Measurements from ENCODE around the gene CCL5. TPM values are rescaled to one million over a fixed set of nuclear protein-coding genes. Genes with fewer than 3 reads are reported as not detected.

Gene CCL5
- polyA plus RNA-seq, 5 donors = 2.7 to 4.4 (median 4.0) TPM

DNA sequence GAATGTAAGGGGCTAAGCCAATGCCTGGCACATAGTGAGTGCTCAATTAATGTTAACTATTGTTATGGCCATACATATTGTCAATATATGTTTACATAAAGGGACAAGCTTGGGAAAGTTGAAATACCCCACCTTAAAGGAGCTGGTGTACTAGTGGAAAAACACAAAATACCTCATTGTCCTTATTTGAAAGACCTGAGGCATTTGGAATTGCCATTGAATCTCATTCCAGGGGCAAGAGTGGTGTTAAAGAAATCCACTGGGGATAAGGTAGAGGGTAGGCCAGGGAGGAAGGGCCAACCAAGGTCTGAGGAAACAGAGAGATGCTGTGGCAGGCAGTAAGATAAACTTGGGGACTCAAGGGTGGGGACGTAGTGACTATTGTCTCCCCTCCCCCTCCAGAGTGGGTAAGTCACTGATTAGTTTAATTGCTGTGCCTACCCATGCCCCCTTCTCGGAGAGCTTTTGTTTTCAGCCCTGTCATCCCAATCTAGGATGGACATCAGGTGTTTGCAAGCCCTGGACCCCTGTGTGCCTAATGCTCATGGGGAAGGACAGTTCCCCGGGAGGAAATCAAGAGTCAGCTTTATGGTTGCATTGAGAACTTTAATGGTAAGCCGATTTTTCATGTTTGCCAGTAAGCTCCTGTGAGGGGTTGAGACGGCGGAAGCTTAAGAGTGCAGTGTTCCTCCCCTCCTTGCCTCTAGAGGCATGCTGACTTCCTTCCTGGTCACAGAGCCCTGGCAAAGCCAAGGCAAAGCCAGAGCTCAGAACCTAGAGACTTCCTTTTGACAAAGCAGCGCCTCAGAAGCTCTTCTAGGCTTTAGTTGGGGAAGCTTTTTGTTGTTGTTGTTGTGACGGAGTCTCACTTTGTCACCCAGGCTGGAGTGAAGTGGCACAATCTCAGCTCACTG lies 9.0 kb downstream of the CCL5 start:
- DNase-seq = no peak

DNA sequence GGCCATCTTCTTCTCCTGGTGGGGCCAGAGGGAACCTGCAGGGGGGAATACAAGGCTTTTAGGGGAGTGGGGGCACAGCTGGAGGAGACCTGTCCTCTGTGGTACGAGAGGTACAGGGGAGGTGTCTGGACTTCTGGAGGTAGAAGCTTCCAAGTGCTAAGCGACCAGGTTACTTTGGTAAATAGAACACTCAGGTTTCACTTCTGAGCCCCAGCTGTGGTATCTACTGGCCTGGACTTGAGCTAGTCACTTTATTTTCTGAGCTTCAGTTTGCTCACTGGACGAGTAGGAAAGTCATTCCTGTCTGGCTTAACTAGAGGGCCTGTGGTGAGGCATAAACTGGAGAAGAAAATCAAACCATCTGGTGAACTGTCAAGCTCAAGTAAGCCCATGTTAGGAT lies 11.4 kb downstream of the CCL5 start, which contains the start of gene HEATR9:
Gene HEATR9, minus strand, starts transcription at position 155 of the 400 bp plus-strand sequence. Its CDS starts 149 bp downstream, at position 6.
- DNase-seq = no peak

GRCh38 chr17:35867574-35867973 lies 12.6 kb downstream of the CCL5 start:
- no peak for DNase-seq

GRCh38 chr17:35866341-35866950 lies 13.7 kb downstream of the CCL5 start:
- DNase-seq = no peak

GRCh38 chr17:35865412-35866340 lies 14.5 kb downstream of the CCL5 start:
- no peak for DNase-seq

GRCh38 chr17:35864853-35865252 lies 15.3 kb downstream of the CCL5 start:
- DNase-seq = no peak

DNA sequence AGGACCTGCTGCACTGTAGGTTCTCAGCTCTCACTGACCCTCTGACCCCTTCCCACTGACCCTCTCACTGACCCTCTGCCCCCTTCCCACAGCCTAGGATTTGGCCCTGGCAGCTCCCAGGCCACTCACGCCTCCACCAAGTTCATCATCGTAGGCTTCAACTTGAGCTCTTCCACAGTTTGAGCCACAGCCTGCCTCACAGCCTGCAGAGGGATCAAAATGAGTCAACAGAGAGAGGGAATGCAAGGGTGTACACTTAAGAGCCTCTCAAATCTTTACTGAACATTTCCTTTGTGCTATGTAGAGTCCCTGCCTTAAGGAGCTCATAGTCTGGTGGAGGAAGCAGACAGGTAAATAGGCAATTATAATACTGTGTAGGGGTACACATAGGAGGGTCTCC lies 23.6 kb downstream of the CCL5 start:
- DNase-seq = no peak

- no peak for DNase-seq
These were observed 24.2 kb downstream of the CCL5 start for GRCh38 chr17:35855965-35856364.

- DNase-seq = peak; percentile 13 to 48
These were observed 30.5 kb downstream of the CCL5 start for GRCh38 chr17:35849469-35850348.

GRCh38 chr17:35847633-35848373 lies 32.4 kb downstream of the CCL5 start:
- no peak for DNase-seq

DNA sequence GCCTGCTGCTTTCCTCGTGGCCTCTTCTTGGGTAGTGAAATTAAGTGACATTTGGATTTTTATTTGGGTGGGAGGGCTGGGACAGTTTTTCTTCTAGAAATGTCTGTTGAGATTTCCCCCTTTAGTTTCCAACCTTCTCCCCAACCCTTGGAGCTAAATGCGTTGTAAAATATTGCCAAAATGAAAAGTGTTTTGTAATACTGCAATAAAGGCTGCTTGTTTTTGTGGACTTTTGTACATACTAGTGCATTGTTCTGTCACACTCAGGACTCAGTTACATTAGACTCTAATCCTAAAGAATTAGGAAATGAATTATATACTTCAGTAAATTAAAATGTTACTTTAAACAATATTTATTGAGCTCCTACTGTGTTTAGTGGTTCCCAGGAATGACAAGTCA lies 33.2 kb downstream of the CCL5 start:
- no peak for DNase-seq

DNA sequence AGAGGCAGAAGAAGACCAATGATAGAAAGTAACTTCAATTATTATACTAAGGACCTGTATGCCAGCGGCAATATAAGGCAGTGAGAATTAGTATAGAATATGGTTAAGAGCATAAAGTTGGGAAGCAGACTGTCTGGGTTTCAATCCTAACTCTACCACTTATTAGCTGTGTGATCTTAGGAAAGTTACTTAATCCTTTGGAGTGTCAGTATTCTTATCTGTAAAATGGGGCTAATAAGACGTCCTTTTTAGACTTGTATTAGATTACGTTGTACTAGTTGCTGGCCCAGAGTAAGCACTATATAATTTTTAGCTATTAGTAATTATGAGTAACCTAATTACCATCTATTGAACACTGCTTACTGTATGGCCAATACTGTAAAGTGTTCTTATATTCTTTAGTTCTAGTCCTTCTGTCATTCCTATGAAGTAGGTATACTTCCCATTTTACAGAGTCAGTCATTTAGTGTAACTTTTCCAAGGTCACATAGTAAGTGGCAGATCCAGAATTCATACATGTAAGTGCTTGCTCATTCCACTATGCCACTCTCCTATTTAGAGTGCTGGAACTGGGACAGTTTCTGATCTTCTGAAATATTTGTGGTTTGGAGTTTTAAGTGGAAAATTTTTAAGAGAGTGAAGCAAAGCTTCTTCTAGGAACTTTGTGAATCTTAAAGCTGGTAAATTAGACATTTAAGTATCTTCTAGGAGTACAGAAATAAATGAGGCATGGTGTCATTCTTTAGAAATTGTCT lies 33.9 kb downstream of the CCL5 start:
- DNase-seq = no peak

- no peak for DNase-seq
These were observed 35.6 kb downstream of the CCL5 start for GRCh38 chr17:35844547-35844946.

GRCh38 chr17:35843698-35844097 lies 36.5 kb downstream of the CCL5 start:
- DNase-seq = no peak

- no peak for DNase-seq
These were observed 37.9 kb downstream of the CCL5 start for GRCh38 chr17:35842239-35842638.

GRCh38 chr17:35841505-35841904 lies 38.7 kb downstream of the CCL5 start:
- DNase-seq = no peak

- DNase-seq = no peak
These were observed 39.1 kb downstream of the CCL5 start for GRCh38 chr17:35841101-35841500.

GRCh38 chr17:35825206-35825605 lies 55.0 kb downstream of the CCL5 start:
- no peak for DNase-seq
